CD14-positive monocyte (primary cell): ENCODE results near the gene PRLR. TPM values are rescaled to one million over a fixed set of nuclear protein-coding genes. Genes with fewer than 3 reads are reported as not detected.

Experiments used
- DNase-seq, 3 donors: peaks; one replicate each; pipeline ENCODE4 v3.0.0-alpha.2; 2011 to 2022
- H2AFZ ChIP-seq: 2 replicates; pipeline ENCODE4 v1.6.0; 2012; ENCODE audit warnings: mild to moderate bottlenecking, low read depth, low read length, inconsistent platforms; ENCODE audit not compliant: insufficient read depth, poor library complexity, severe bottlenecking
- H3K27ac ChIP-seq, 2 donors: 1 replicate in 1 of 2; 2 replicates in 1 of 2; pipeline ENCODE4 v1.5.1; 2012 to 2013; ENCODE audit warnings: low read length in 2 of 2, control low read depth in 1 of 2, inconsistent platforms in 1 of 2, low read depth in 1 of 2, mild to moderate bottlenecking in 1 of 2
- H3K27me3 ChIP-seq, 2 donors: one replicate each; pipeline versions ENCODE4 v1.6.0 to v1.6.1; 2011 to 2013; ENCODE audit warnings: low read length in 2 of 2; ENCODE audit not compliant: control insufficient read depth in 2 of 2, insufficient read depth in 2 of 2
- H3K36me3 ChIP-seq, 2 donors: replicated peaks in 1 of 2; 1 replicate in 1 of 2; 2 replicates in 1 of 2; pipeline versions ENCODE4 v1.5.1 to v1.6.1; 2012 to 2013; ENCODE audit warnings: low read length in 2 of 2, control low read depth in 1 of 2, inconsistent platforms in 1 of 2, mild to moderate bottlenecking in 1 of 2; ENCODE audit not compliant: insufficient read depth in 2 of 2, control insufficient read depth in 1 of 2
- H3K4me1 ChIP-seq, 2 donors: 1 replicate in 1 of 2; 2 replicates in 1 of 2; pipeline versions ENCODE4 v1.5.1 to v1.6.1; 2012 to 2013; ENCODE audit warnings: low read length in 2 of 2, control low read depth in 1 of 2, inconsistent platforms in 1 of 2, mild to moderate bottlenecking in 1 of 2, moderate library complexity in 1 of 2; ENCODE audit not compliant: insufficient read depth in 2 of 2, control insufficient read depth in 1 of 2
- H3K4me2 ChIP-seq: replicated peaks from 2 replicates; pipeline ENCODE3; 2012; ENCODE audit warnings: low read length, moderate library complexity, mild to moderate bottlenecking; ENCODE audit not compliant: poor library complexity, severe bottlenecking; ENCODE audit errors: extremely low read depth
- H3K4me3 ChIP-seq, 3 experiments: fragments of 200-600 bp in 1 of 3; sonication (generic) in 1 of 3; replicated peaks in 1 of 3; 1 replicate in 2 of 3; 2 replicates in 1 of 3; pipeline ENCODE4 v1.5.1; 2011 to 2013; ENCODE audit warnings: low read length in 3 of 3, mild to moderate bottlenecking in 3 of 3, control low read depth in 2 of 3, low read depth in 2 of 3, inconsistent platforms in 1 of 3, moderate library complexity in 1 of 3
- H3K79me2 ChIP-seq: 2 replicates; pipeline ENCODE4 v1.6.0; 2012; ENCODE audit warnings: mild to moderate bottlenecking, control low read depth, inconsistent platforms, low read length, moderate library complexity; ENCODE audit not compliant: insufficient read depth
- H3K9ac ChIP-seq: 2 replicates; pipeline ENCODE4 v1.6.0; 2017; ENCODE audit warnings: low read length, mild to moderate bottlenecking; ENCODE audit not compliant: insufficient read depth, poor library complexity, severe bottlenecking
- H3K9me3 ChIP-seq, 2 donors: replicated peaks in 1 of 2; 1 replicate in 1 of 2; 2 replicates in 1 of 2; pipeline versions ENCODE4 v1.5.1 to v1.6.1; 2012 to 2013; ENCODE audit warnings: low read length in 2 of 2, control low read depth in 1 of 2; ENCODE audit not compliant: control insufficient read depth in 1 of 2, insufficient read depth in 1 of 2
- H4K20me1 ChIP-seq: 2 replicates; pipeline ENCODE4 v1.6.0; 2012; ENCODE audit warnings: mild to moderate bottlenecking, low read length, control low read depth, moderate library complexity; ENCODE audit not compliant: insufficient read depth
- H3K27ac Mint-ChIP-seq, 7 donors: one replicate each; pipeline ENCODE4 v1.8.0; 2020; ENCODE audit warnings: mild to moderate bottlenecking in 7 of 7, mixed read lengths in 7 of 7, moderate library complexity in 6 of 7, inconsistent platforms in 2 of 7
- H3K27me3 Mint-ChIP-seq, 3 donors: one replicate each; pipeline ENCODE4 v1.8.0; 2021 to 2022; ENCODE audit warnings: low read depth in 3 of 3, mild to moderate bottlenecking in 3 of 3, mixed read lengths in 3 of 3, moderate library complexity in 3 of 3, inconsistent platforms in 1 of 3
- H3K36me3 Mint-ChIP-seq, 2 donors: one replicate each; pipeline ENCODE4 v1.8.0; 2020; ENCODE audit warnings: mixed read lengths in 2 of 2, inconsistent platforms in 1 of 2, mild to moderate bottlenecking in 1 of 2
- H3K4me1 Mint-ChIP-seq: one replicate; pipeline ENCODE4 v1.8.0; 2020; ENCODE audit warnings: mild to moderate bottlenecking, mixed read lengths
- H3K4me3 Mint-ChIP-seq, 2 donors: one replicate each; pipeline ENCODE4 v1.8.0; 2020; ENCODE audit warnings: mild to moderate bottlenecking in 2 of 2, mixed read lengths in 2 of 2, moderate library complexity in 1 of 2
- H3K9me3 Mint-ChIP-seq, 7 donors: one replicate each; pipeline ENCODE4 v1.8.0; 2020 to 2022; ENCODE audit warnings: mixed read lengths in 7 of 7, mild to moderate bottlenecking in 6 of 7, moderate library complexity in 6 of 7, inconsistent platforms in 2 of 7
- CTCF ChIP-seq: fragments of 200-600 bp; IDR thresholded peaks from one replicate; pipeline ENCODE4 v1.8.0; 2022; ENCODE audit warnings: antibody characterized with exemption, mild to moderate bottlenecking
- WGBS: methylation state at CpG from one replicate; pipeline ENCODE4 v1.1.5; 2013; ENCODE audit warnings: missing lambda C conversion rate; ENCODE audit not compliant: insufficient coverage; 5-methylcytosine and 5-hydroxymethylcytosine counted together
- intact Hi-C, 2 donors: fragments of 100-400 bp; cut with micrococcal nuclease; formaldehyde crosslinking; loops; one replicate each; pipeline versions ENCODE4 v1.15.0 to v1.15.1; 2023
- polyA plus RNA-seq, 3 donors: library from polyadenylated mRNA; depleted of rRNA in 1 of 3; unstranded in 2 of 3; stranded (reverse) in 1 of 3; fragments of 300-500 nt in 2 of 3; fragments of >200 nt in 1 of 3; fragmentation: Illumina TruSeq in 2 of 3; gene quantifications; 1 replicate in 2 of 3; 2 replicates in 1 of 3; pipeline ENCODE4 v1.2.3, GENCODE V29; 2012 to 2021

Gene PRLR
- polyA plus RNA-seq, 3 donors: 0.12 to 1.7 (median 0.88) TPM

- no peaks in the 10 kb centered on the region for H3K27me3 Mint-ChIP-seq
Observed at GRCh38 chr5:35061211-35061770, 169.0 kb downstream of the PRLR start.

GRCh38 chr5:35060236-35060635 is 170.1 kb downstream of the PRLR start:
- H3K36me3 ChIP-seq: peaks cover 20 to 38% of the 10 kb centered on the region in 2 donors
- TF ChIP-seq CTCF: no peak
- H2AFZ ChIP-seq: no peak overlapping the region
- Mint-ChIP-seq H3K27me3 (peaks cover 0 to 2% (median 0%) of the 10 kb centered on the region in 3 donors), H3K9me3 (no peaks in the 10 kb centered on the region), H3K4me3 (no peak overlapping the region), H3K4me1 (no peaks in the 10 kb centered on the region), H3K27ac (no peak overlapping the region), H3K36me3 (peaks cover 35 to 40% of the 10 kb centered on the region in 2 donors)
- H3K4me2 ChIP-seq: no peak overlapping the region
- H3K4me3 ChIP-seq: no peak overlapping the region
- intact Hi-C loops: no loop called here
- H3K4me1 ChIP-seq: no peaks in the 10 kb centered on the region
- H3K9me3 ChIP-seq: no peaks in the 10 kb centered on the region
- H3K9ac ChIP-seq: no peak overlapping the region
- no peaks in the 10 kb centered on the region for H4K20me1 ChIP-seq
- no peaks in the 10 kb centered on the region for H3K79me2 ChIP-seq
- H3K27me3 ChIP-seq: no peaks in the 10 kb centered on the region
- no peak overlapping the region for H3K27ac ChIP-seq
- 100% methylated on average over 2 of the region's 2 CpGs for WGBS
- DNase-seq: no peak

More at GRCh38 chr5:35061211-35061770, 169.0 kb downstream of the PRLR start:
- Histone ChIP-seq H3K9me3 (no peaks in the 10 kb centered on the region), H2AFZ (no peak overlapping the region), H3K27ac (no peak overlapping the region), H3K4me2 (no peak overlapping the region), H3K4me1 (peaks cover 6 to 7% of the 10 kb centered on the region in 2 donors), H3K79me2 (no peaks in the 10 kb centered on the region), H3K27me3 (no peaks in the 10 kb centered on the region), H3K4me3 (no peak overlapping the region), H4K20me1 (no peaks in the 10 kb centered on the region), H3K9ac (no peak overlapping the region), H3K36me3 (peaks cover 25 to 46% of the 10 kb centered on the region in 2 donors)
- WGBS: no CpG with 5 or more reads among the region's 2 CpGs
- H3K27ac Mint-ChIP-seq: no peak overlapping the region
- no peak for DNase-seq
- no peaks in the 10 kb centered on the region for H3K9me3 Mint-ChIP-seq
- no peak overlapping the region for H3K4me3 Mint-ChIP-seq
- peaks cover 41 to 48% of the 10 kb centered on the region in 2 donors for H3K36me3 Mint-ChIP-seq
- peaks cover 9% of the 10 kb centered on the region for H3K4me1 Mint-ChIP-seq
- no peak for TF ChIP-seq CTCF
- intact Hi-C loops: no loop called here
